SU-DHL-6 (cell line): Measurements from ENCODE around the gene POLR3GL.

Source experiments
- H2AFZ ChIP-seq: fragments of 200-600 bp; sonication (generic); 2 replicates; pipeline ENCODE4 v1.6.1; 2014; ENCODE audit warnings: low read depth, mild to moderate bottlenecking, moderate library complexity, mixed read lengths, antibody characterized with exemption, low read length; ENCODE audit not compliant: severe bottlenecking
- H3F3A ChIP-seq: fragments of 200-600 bp; shearing (Covaris generic); 2 replicates; pipeline ENCODE4 v1.6.0; 2016; ENCODE audit warnings: antibody characterized with exemption, mild to moderate bottlenecking; ENCODE audit not compliant: insufficient read depth
- H3K27ac ChIP-seq: fragments of 200-600 bp; sonication (generic); 2 replicates; pipeline ENCODE4 v1.5.1; 2016; ENCODE audit warnings: low read depth, mild to moderate bottlenecking, low read length, moderate library complexity, mixed read lengths
- H3K27me3 ChIP-seq: fragments of 200-600 bp; sonication (generic), shearing (Covaris generic); 2 replicates; pipeline ENCODE4 v1.6.0; 2014; ENCODE audit warnings: mild to moderate bottlenecking, low read length
- H3K36me3 ChIP-seq: fragments of 200-600 bp; sonication (generic); 2 replicates; pipeline ENCODE4 v1.6.1; 2014; ENCODE audit warnings: mild to moderate bottlenecking, low read length, mixed read lengths
- H3K4me2 ChIP-seq: fragments of 300-600, 200-600 bp; shearing (Covaris generic), sonication (generic); 2 replicates; pipeline ENCODE4 v1.6.0; 2014; ENCODE audit warnings: low read length, low read depth, mild to moderate bottlenecking; ENCODE audit not compliant: poor library complexity, severe bottlenecking
- H3K4me3 ChIP-seq: fragments of 200-600 bp; sonication (generic); 2 replicates; pipeline ENCODE4 v1.5.1; 2014; ENCODE audit warnings: antibody characterized with exemption, low read length, mild to moderate bottlenecking, mixed read lengths; ENCODE audit not compliant: insufficient read depth, poor library complexity, severe bottlenecking
- H3K79me2 ChIP-seq: fragments of 200-600 bp; sonication (generic); 2 replicates; pipeline ENCODE4 v1.6.1; 2014; ENCODE audit warnings: mild to moderate bottlenecking, low read length, moderate library complexity; ENCODE audit not compliant: insufficient read depth
- H3K9ac ChIP-seq: fragments of 200-600 bp; sonication (generic); 2 replicates; pipeline ENCODE4 v1.7.0; 2014; ENCODE audit warnings: mild to moderate bottlenecking, low read length
- H3K9me2 ChIP-seq: fragments of 200-600 bp; sonication (generic); replicated peaks from 2 replicates; pipeline ENCODE4 v1.6.1; 2014; ENCODE audit warnings: low read length; ENCODE audit not compliant: insufficient read depth
- H3K9me3 ChIP-seq: fragments of 200-600 bp; sonication (generic); 2 replicates; pipeline ENCODE4 v1.6.1; 2014; ENCODE audit warnings: low read length, mixed read lengths; ENCODE audit not compliant: insufficient read depth
- H4K20me1 ChIP-seq: fragments of 200-600 bp; sonication (generic); 2 replicates; pipeline ENCODE4 v1.6.1; 2014; ENCODE audit warnings: low read depth, mild to moderate bottlenecking, antibody characterized with exemption, low read length, moderate library complexity, mixed read lengths
- CTCF ChIP-seq: fragments of 200-600 bp; sonication (generic); IDR thresholded peaks from one replicate; pipeline ENCODE4 v1.5.1; 2017; ENCODE audit warnings: antibody characterized with exemption, mild to moderate bottlenecking, low read length, moderate library complexity; ENCODE audit not compliant: insufficient read depth, poor library complexity, severe bottlenecking
- EZH2phosphoT487 ChIP-seq: fragments of 200-600 bp; sonication (generic), shearing (Covaris generic); conservative IDR thresholded peaks from 2 replicates; pipeline ENCODE4 v1.6.1; 2018; ENCODE audit warnings: mild to moderate bottlenecking, antibody characterized with exemption, low read length, moderate library complexity, mixed read lengths

The POLR3GL gene

GRCh38 chr1:145977016-145977415, 12.5 kb downstream of the POLR3GL start:
- H3K9me3 ChIP-seq: no peaks in the 10 kb centered on the region
- no peaks in the 10 kb centered on the region for H3K36me3 ChIP-seq
- H3K27me3 ChIP-seq: no peaks in the 10 kb centered on the region
- no peak overlapping the region for H3K4me2 ChIP-seq
- H3K27ac ChIP-seq: no peak overlapping the region
- no peaks in the 10 kb centered on the region for H4K20me1 ChIP-seq
- H2AFZ ChIP-seq: peak overlapping the region; percentile 34
- no peaks in the 10 kb centered on the region for H3K79me2 ChIP-seq
- H3F3A ChIP-seq: 0 out of 2 replicates have a peak, but pooled peaks cover 3% of the 10 kb centered on the region
- no peak overlapping the region for H3K4me3 ChIP-seq
- no peak for TF ChIP-seq EZH2phosphoT487
- TF ChIP-seq CTCF: no peak
- no peak overlapping the region for H3K9ac ChIP-seq
- no peaks in the 10 kb centered on the region for H3K9me2 ChIP-seq

GRCh38 chr1:145977486-145978470, 13.3 kb downstream of the POLR3GL start:
- Histone ChIP-seq H3K79me2 (no peaks in the 10 kb centered on the region), H3K27me3 (no peaks in the 10 kb centered on the region), H3K9me2 (no peaks in the 10 kb centered on the region), H3K27ac (no peak overlapping the region), H3K4me3 (no peak overlapping the region), H4K20me1 (no peaks in the 10 kb centered on the region), H3K9me3 (no peaks in the 10 kb centered on the region), H3K9ac (no peak overlapping the region), H3F3A (0 out of 2 replicates have a peak, but pooled peaks cover 3% of the 10 kb centered on the region), H3K4me2 (no peak overlapping the region), H2AFZ (peak overlapping the region; percentile 50), H3K36me3 (no peaks in the 10 kb centered on the region)
- TF ChIP-seq EZH2phosphoT487 (no peak), CTCF (peak; percentile 67)

- no peak overlapping the region for H3K4me3 ChIP-seq
These were observed 14.0 kb downstream of the POLR3GL start for GRCh38 chr1:145978471-145978853.

More at GRCh38 chr1:145978471-145978853, 14.0 kb downstream of the POLR3GL start:
- no peak overlapping the region for H3K4me2 ChIP-seq
- no peaks in the 10 kb centered on the region for H3K9me3 ChIP-seq
- TF ChIP-seq CTCF: no peak
- H3F3A ChIP-seq: 0 out of 2 replicates have a peak, but pooled peaks cover 3% of the 10 kb centered on the region
- H3K27me3 ChIP-seq: no peaks in the 10 kb centered on the region
- no peaks in the 10 kb centered on the region for H3K79me2 ChIP-seq
- 0 out of 2 replicates have a peak overlapping the region, but pooled peaks have one; percentile 6 for H3K9ac ChIP-seq
- no peaks in the 10 kb centered on the region for H3K9me2 ChIP-seq
- H3K36me3 ChIP-seq: no peaks in the 10 kb centered on the region
- H3K27ac ChIP-seq: peak overlapping the region; percentile 66
- no peak overlapping the region for H2AFZ ChIP-seq
- H4K20me1 ChIP-seq: no peaks in the 10 kb centered on the region
